SU-DHL-6 (cell line): ENCODE measurements around the gene VPS35L.

Experiments
- H2AFZ ChIP-seq: fragments of 200-600 bp; sonication (generic); 2 replicates; pipeline ENCODE4 v1.6.1; 2014; ENCODE audit warnings: low read depth, mild to moderate bottlenecking, moderate library complexity, mixed read lengths, antibody characterized with exemption, low read length; ENCODE audit not compliant: severe bottlenecking
- H3F3A ChIP-seq: fragments of 200-600 bp; shearing (Covaris generic); 2 replicates; pipeline ENCODE4 v1.6.0; 2016; ENCODE audit warnings: antibody characterized with exemption, mild to moderate bottlenecking; ENCODE audit not compliant: insufficient read depth
- H3K27ac ChIP-seq: fragments of 200-600 bp; sonication (generic); 2 replicates; pipeline ENCODE4 v1.5.1; 2016; ENCODE audit warnings: low read depth, mild to moderate bottlenecking, low read length, moderate library complexity, mixed read lengths
- H3K27me3 ChIP-seq: fragments of 200-600 bp; sonication (generic), shearing (Covaris generic); 2 replicates; pipeline ENCODE4 v1.6.0; 2014; ENCODE audit warnings: mild to moderate bottlenecking, low read length
- H3K36me3 ChIP-seq: fragments of 200-600 bp; sonication (generic); 2 replicates; pipeline ENCODE4 v1.6.1; 2014; ENCODE audit warnings: mild to moderate bottlenecking, low read length, mixed read lengths
- H3K4me2 ChIP-seq: fragments of 300-600, 200-600 bp; shearing (Covaris generic), sonication (generic); 2 replicates; pipeline ENCODE4 v1.6.0; 2014; ENCODE audit warnings: low read length, low read depth, mild to moderate bottlenecking; ENCODE audit not compliant: poor library complexity, severe bottlenecking
- H3K4me3 ChIP-seq: fragments of 200-600 bp; sonication (generic); 2 replicates; pipeline ENCODE4 v1.5.1; 2014; ENCODE audit warnings: antibody characterized with exemption, low read length, mild to moderate bottlenecking, mixed read lengths; ENCODE audit not compliant: insufficient read depth, poor library complexity, severe bottlenecking
- H3K79me2 ChIP-seq: fragments of 200-600 bp; sonication (generic); 2 replicates; pipeline ENCODE4 v1.6.1; 2014; ENCODE audit warnings: mild to moderate bottlenecking, low read length, moderate library complexity; ENCODE audit not compliant: insufficient read depth
- H3K9ac ChIP-seq: fragments of 200-600 bp; sonication (generic); 2 replicates; pipeline ENCODE4 v1.7.0; 2014; ENCODE audit warnings: mild to moderate bottlenecking, low read length
- H3K9me2 ChIP-seq: fragments of 200-600 bp; sonication (generic); replicated peaks from 2 replicates; pipeline ENCODE4 v1.6.1; 2014; ENCODE audit warnings: low read length; ENCODE audit not compliant: insufficient read depth
- H3K9me3 ChIP-seq: fragments of 200-600 bp; sonication (generic); 2 replicates; pipeline ENCODE4 v1.6.1; 2014; ENCODE audit warnings: low read length, mixed read lengths; ENCODE audit not compliant: insufficient read depth
- H4K20me1 ChIP-seq: fragments of 200-600 bp; sonication (generic); 2 replicates; pipeline ENCODE4 v1.6.1; 2014; ENCODE audit warnings: low read depth, mild to moderate bottlenecking, antibody characterized with exemption, low read length, moderate library complexity, mixed read lengths
- EZH2phosphoT487 ChIP-seq: fragments of 200-600 bp; sonication (generic), shearing (Covaris generic); conservative IDR thresholded peaks from 2 replicates; pipeline ENCODE4 v1.6.1; 2018; ENCODE audit warnings: mild to moderate bottlenecking, antibody characterized with exemption, low read length, moderate library complexity, mixed read lengths
- TF ChIP-seq, protein P1 (sequence below): fragments of 200-600 bp; sonication (generic); IDR thresholded peaks from one replicate; pipeline ENCODE4 v1.5.1; 2017; ENCODE audit warnings: antibody characterized with exemption, mild to moderate bottlenecking, low read length, moderate library complexity; ENCODE audit not compliant: insufficient read depth, poor library complexity, severe bottlenecking

VPS35L gene

DNA sequence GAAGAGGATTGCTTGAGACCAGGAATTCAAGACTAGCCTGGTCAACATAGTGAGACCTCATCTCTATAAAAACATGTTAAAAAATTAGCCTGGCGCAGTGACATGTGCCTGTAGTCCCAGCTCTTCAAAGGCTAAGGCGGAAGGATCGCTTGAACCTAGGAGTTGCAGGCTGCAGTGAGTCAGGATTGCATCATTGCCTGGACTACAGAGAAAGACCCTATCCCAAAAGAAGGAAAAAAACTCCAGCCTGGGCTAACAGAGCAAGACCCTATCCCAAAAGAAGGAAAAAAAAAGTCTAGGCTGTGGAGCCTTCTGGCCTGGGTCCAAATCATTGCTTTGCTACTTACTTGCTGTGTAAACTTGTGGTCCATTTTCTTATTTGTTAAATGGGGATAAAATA, 26.8 kb upstream of the VPS35L start:
- Histone ChIP-seq H3K4me3 (no peak overlapping the region), H3F3A (no peaks in the 10 kb centered on the region), H3K9me2 (no peaks in the 10 kb centered on the region), H3K36me3 (peaks cover 24% of the 10 kb centered on the region), H3K9me3 (no peaks in the 10 kb centered on the region), H2AFZ (no peak overlapping the region), H4K20me1 (no peaks in the 10 kb centered on the region), H3K79me2 (peaks cover 25% of the 10 kb centered on the region), H3K27ac (no peak overlapping the region), H3K4me2 (no peak overlapping the region), H3K9ac (no peak overlapping the region), H3K27me3 (no peaks in the 10 kb centered on the region)
- TF ChIP-seq, protein P1, sequence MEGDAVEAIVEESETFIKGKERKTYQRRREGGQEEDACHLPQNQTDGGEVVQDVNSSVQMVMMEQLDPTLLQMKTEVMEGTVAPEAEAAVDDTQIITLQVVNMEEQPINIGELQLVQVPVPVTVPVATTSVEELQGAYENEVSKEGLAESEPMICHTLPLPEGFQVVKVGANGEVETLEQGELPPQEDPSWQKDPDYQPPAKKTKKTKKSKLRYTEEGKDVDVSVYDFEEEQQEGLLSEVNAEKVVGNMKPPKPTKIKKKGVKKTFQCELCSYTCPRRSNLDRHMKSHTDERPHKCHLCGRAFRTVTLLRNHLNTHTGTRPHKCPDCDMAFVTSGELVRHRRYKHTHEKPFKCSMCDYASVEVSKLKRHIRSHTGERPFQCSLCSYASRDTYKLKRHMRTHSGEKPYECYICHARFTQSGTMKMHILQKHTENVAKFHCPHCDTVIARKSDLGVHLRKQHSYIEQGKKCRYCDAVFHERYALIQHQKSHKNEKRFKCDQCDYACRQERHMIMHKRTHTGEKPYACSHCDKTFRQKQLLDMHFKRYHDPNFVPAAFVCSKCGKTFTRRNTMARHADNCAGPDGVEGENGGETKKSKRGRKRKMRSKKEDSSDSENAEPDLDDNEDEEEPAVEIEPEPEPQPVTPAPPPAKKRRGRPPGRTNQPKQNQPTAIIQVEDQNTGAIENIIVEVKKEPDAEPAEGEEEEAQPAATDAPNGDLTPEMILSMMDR: no peak
- no peak for TF ChIP-seq EZH2phosphoT487

DNA sequence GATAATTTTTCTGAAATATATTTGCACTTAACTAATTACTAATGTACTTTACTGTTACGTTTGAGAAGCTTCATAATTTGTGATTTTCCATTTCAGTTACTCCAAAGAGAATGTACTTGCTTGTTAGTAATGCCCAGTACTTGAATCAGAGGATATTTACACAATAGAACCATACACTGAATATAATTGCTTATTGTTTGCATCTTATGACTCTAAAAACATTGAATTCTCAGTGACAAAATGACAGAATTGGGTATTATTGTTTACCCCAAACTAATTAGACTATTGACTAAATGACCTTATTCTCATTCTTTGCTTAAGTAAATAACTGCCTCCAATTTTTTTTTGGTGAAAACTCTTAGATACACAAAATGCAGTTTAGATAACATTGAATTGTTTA, 22.9 kb upstream of the VPS35L start:
- no peak overlapping the region for H3K9ac ChIP-seq
- H3K4me2 ChIP-seq: no peak overlapping the region
- H3K4me3 ChIP-seq: no peak overlapping the region
- no peak overlapping the region for H3K27ac ChIP-seq
- no peaks in the 10 kb centered on the region for H3K9me2 ChIP-seq
- peaks cover 39% of the 10 kb centered on the region for H3K36me3 ChIP-seq
- no peak overlapping the region for H2AFZ ChIP-seq
- no peaks in the 10 kb centered on the region for H3K27me3 ChIP-seq
- no peaks in the 10 kb centered on the region for H3F3A ChIP-seq
- no peaks in the 10 kb centered on the region for H4K20me1 ChIP-seq
- H3K79me2 ChIP-seq: 0 out of 2 replicates have a peak, but pooled peaks cover 4% of the 10 kb centered on the region
- TF ChIP-seq, protein P1: no peak
- TF ChIP-seq EZH2phosphoT487: no peak
- H3K9me3 ChIP-seq: no peaks in the 10 kb centered on the region

DNA sequence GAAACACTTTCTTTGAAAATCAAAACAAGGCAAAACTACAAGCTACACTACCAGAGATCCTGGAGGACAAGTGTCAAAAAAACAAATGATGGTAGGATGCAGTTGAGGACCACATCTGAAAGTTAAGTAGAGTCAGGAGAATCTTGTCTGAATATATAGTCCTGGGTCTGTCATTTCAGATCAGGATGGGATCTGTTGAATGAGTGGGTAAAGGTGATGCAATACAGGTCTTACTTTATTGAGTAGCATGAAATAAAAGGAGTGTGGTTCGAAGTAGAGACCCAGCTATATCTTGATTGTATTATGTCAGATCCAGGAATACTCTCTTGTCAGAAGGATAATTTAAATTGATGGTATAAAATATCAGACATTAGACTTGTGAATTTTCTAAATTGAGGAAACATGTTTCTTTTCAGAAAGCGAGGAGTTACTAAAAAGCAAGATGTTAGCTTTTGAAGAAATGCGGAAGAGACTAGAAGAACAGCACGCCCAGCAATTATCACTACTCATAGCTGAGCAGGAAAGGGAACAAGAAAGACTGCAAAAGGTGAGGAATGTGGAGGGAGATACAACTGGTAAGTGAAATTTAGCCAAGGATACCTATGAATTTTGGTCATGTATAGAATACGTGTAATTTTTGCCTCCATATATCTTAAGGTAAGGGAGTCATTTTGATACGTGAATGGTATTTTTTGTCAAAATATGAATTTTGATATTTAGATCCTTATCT, 15.1 kb upstream of the VPS35L start:
- TF ChIP-seq EZH2phosphoT487: no peak
- TF ChIP-seq, protein P1: no peak
- Histone ChIP-seq H3K27me3 (no peaks in the 10 kb centered on the region), H3K4me3 (no peak overlapping the region), H3K36me3 (peaks cover 26% of the 10 kb centered on the region), H3K4me2 (no peak overlapping the region), H3F3A (no peaks in the 10 kb centered on the region), H3K27ac (no peak overlapping the region), H3K9me3 (no peaks in the 10 kb centered on the region), H3K9ac (no peak overlapping the region), H3K79me2 (no peaks in the 10 kb centered on the region), H3K9me2 (no peaks in the 10 kb centered on the region), H2AFZ (no peak overlapping the region), H4K20me1 (no peaks in the 10 kb centered on the region)
